ENCODE data around the gene ADK.

GRCh38 chr10:74343804-74344203 lies 192.8 kb downstream of the ADK start:
- TF ChIP-seq USF2 (IDR thresholded peaks at IDR 0.05; ENCODE audit: low read depth, low read length) (no peak), USF2 (CRISPR knock-in tag; IDR thresholded peaks at IDR 0.05; ENCODE audit: borderline replicate concordance) (no peak), ZNF101 (CRISPR knock-in tag; IDR thresholded peaks at IDR 0.05; ENCODE audit: borderline replicate concordance, low read depth) (no peak), ZBTB4 (CRISPR knock-in tag; IDR thresholded peaks at IDR 0.05; ENCODE audit: borderline replicate concordance) (no peak), ZFP36L2 (CRISPR knock-in tag; IDR thresholded peaks at IDR 0.05) (no peak), MAX (IDR thresholded peaks at IDR 0.05) (no peak), YY1 (IDR thresholded peaks at IDR 0.05; ENCODE audit: insufficient read depth, insufficient replicate concordance, low read depth, low read length) (no peak), SRF (IDR thresholded peaks at IDR 0.05; ENCODE audit: low read depth, low read length) (no peak), POLR2A (IDR thresholded peaks at IDR 0.05; ENCODE audit: insufficient read depth in 1 of 2, low read depth in 2 of 2, low read length in 2 of 2) (no peak)
- TF ChIP-seq, protein P1, sequence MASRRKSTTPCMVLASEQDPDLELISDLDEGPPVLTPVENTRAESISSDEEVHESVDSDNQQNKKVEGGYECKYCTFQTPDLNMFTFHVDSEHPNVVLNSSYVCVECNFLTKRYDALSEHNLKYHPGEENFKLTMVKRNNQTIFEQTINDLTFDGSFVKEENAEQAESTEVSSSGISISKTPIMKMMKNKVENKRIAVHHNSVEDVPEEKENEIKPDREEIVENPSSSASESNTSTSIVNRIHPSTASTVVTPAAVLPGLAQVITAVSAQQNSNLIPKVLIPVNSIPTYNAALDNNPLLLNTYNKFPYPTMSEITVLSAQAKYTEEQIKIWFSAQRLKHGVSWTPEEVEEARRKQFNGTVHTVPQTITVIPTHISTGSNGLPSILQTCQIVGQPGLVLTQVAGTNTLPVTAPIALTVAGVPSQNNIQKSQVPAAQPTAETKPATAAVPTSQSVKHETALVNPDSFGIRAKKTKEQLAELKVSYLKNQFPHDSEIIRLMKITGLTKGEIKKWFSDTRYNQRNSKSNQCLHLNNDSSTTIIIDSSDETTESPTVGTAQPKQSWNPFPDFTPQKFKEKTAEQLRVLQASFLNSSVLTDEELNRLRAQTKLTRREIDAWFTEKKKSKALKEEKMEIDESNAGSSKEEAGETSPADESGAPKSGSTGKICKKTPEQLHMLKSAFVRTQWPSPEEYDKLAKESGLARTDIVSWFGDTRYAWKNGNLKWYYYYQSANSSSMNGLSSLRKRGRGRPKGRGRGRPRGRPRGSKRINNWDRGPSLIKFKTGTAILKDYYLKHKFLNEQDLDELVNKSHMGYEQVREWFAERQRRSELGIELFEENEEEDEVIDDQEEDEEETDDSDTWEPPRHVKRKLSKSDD (CRISPR knock-in tag; IDR thresholded peaks at IDR 0.05; ENCODE audit: low read depth), result no peak
